HepG2 (cell line): ENCODE results near the gene PRELID1. TPM values are rescaled to one million over a fixed set of nuclear protein-coding genes. Genes with fewer than 3 reads are reported as not detected.

Source experiments
- ATAC-seq: fragments of 200-7000 bp; cut with Tn5 transposase; 3 replicates; pipeline ENCODE4 v1.9.1; 2020; ENCODE audit warnings: mild to moderate bottlenecking, moderate library complexity
- BruUV-seq: library from RNA; stranded (reverse); fragments of 400-500 nt; replicated peaks from 2 replicates; lab custom pipeline; 2021; lab: Mats Ljungman, UMichigan
- CTCF ChIA-PET: fragments of 300-600 bp; formaldehyde crosslinking; extraction: SDS; loops from one replicate; lab custom pipeline; 2021; ENCODE audit warnings: low total read pairs, inconsistent platforms, low intra/inter-chr PET ratio; lab: Yijun Ruan, JAX
- POLR2A ChIA-PET: fragments of 350-600 bp; sonication (Branson Sonifier 250); formaldehyde crosslinking; loops from one replicate; lab custom pipeline; 2020; ENCODE audit warnings: antibody characterized with exemption, inconsistent platforms; lab: Yijun Ruan, JAX
- DNase-seq: peaks from one replicate; pipeline ENCODE4 v3.0.0-alpha.2; 2015; ENCODE audit warnings: low spot score
- FAIRE-seq: peaks from 3 replicates; lab custom pipeline; 2011; peaks lifted over from hg19 to GRCh38; lab: Jason Lieb, UNC
- H2AFZ ChIP-seq: one replicate; pipeline ENCODE4 v1.6.1; 2011; ENCODE audit warnings: low read length, inconsistent platforms
- H3K27ac ChIP-seq: fragments of 300-600 bp; 3 replicates; pipeline ENCODE4 v1.8.0; 2011; ENCODE audit warnings: mixed run types, mild to moderate bottlenecking, mixed read lengths, low read length, inconsistent platforms; ENCODE audit not compliant: insufficient read depth; ENCODE audit errors: extremely low read length
- H3K27me3 ChIP-seq, 2 experiments: fragments of 200-600 bp in 1 of 2; 2 replicates in 1 of 2; 3 replicates in 1 of 2; pipeline versions ENCODE4 v1.6.0 to v1.8.0; 2011; ENCODE audit warnings: low read length in 2 of 2, mild to moderate bottlenecking in 2 of 2, moderate library complexity in 2 of 2, inconsistent platforms in 1 of 2; ENCODE audit not compliant: insufficient read depth in 2 of 2, control insufficient read depth in 1 of 2
- H3K36me3 ChIP-seq, 2 experiments: fragments of 200-600 bp in 1 of 2; replicated peaks in 1 of 2; 2 replicates in 1 of 2; 3 replicates in 1 of 2; pipeline versions ENCODE4 v1.5.1 to v1.8.0; 2011; ENCODE audit warnings: low read length in 2 of 2, inconsistent platforms in 1 of 2; ENCODE audit not compliant: insufficient read depth in 2 of 2, control insufficient read depth in 1 of 2
- H3K4me1 ChIP-seq: 2 replicates; pipeline ENCODE4 v1.5.1; 2012; ENCODE audit warnings: low read length, inconsistent platforms; ENCODE audit not compliant: insufficient read depth
- H3K4me2 ChIP-seq: 2 replicates; pipeline ENCODE4 v1.6.0; 2011; ENCODE audit warnings: low read depth, low read length, inconsistent platforms
- H3K4me3 ChIP-seq, 3 experiments: fragments of 200-600 bp in 1 of 3; sonication (generic), shearing (Covaris generic) in 1 of 3; replicated peaks in 1 of 3; 2 replicates each; pipeline ENCODE4 v1.5.1; 2011 to 2016; ENCODE audit warnings: low read length in 3 of 3, inconsistent platforms in 2 of 3, low read depth in 2 of 3, mild to moderate bottlenecking in 2 of 3, control low read depth in 1 of 3, mixed read lengths in 1 of 3; ENCODE audit not compliant: insufficient read depth in 1 of 3
- H3K79me2 ChIP-seq: one replicate; pipeline ENCODE4 v1.6.1; 2011; ENCODE audit warnings: low read length, inconsistent platforms; ENCODE audit not compliant: insufficient read depth
- H3K9ac ChIP-seq: 2 replicates; pipeline ENCODE4 v1.6.0; 2011; ENCODE audit warnings: mild to moderate bottlenecking, low read depth, low read length, inconsistent platforms; ENCODE audit not compliant: insufficient read depth
- H3K9me3 ChIP-seq: 2 replicates; pipeline ENCODE4 v1.5.1; 2012; ENCODE audit warnings: mild to moderate bottlenecking, low read length
- H4K20me1 ChIP-seq: 2 replicates; pipeline ENCODE4 v1.6.0; 2011; ENCODE audit warnings: inconsistent platforms, mild to moderate bottlenecking, low read length, moderate library complexity; ENCODE audit not compliant: insufficient read depth
- E2F5 ChIP-seq: sonication (generic); formaldehyde crosslinking; conservative IDR thresholded peaks from 2 replicates; pipeline ENCODE4 v1.4.0; 2020; ENCODE audit warnings: missing genetic modification reagents
- FOXK1 ChIP-seq: sonication (generic); formaldehyde crosslinking; IDR thresholded peaks from 2 replicates; pipeline ENCODE4 v1.4.0; 2020; ENCODE audit warnings: low read depth, missing genetic modification reagents, borderline replicate concordance
- HES4 ChIP-seq: sonication (generic); formaldehyde crosslinking; IDR thresholded peaks from 2 replicates; pipeline ENCODE4 v1.9.0; 2021; ENCODE audit warnings: mild to moderate bottlenecking, missing genetic modification reagents, borderline replicate concordance
- HIVEP1 ChIP-seq: sonication (generic); formaldehyde crosslinking; IDR thresholded peaks from 2 replicates; pipeline ENCODE4 v1.4.0; 2020; ENCODE audit warnings: mild to moderate bottlenecking, missing genetic modification reagents
- MED1 ChIP-seq: sonication (generic); formaldehyde crosslinking; IDR thresholded peaks from 2 replicates; pipeline ENCODE4 v1.4.0; 2020; ENCODE audit warnings: missing genetic modification reagents
- MYC ChIP-seq: sonication (generic); formaldehyde crosslinking; IDR thresholded peaks from 2 replicates; pipeline ENCODE4 v1.9.0; 2021; ENCODE audit warnings: missing genetic modification reagents, borderline replicate concordance
- SALL2 ChIP-seq: sonication (generic); formaldehyde crosslinking; IDR thresholded peaks from 2 replicates; pipeline ENCODE4 v1.8.1; 2023; ENCODE audit warnings: mild to moderate bottlenecking, missing genetic modification reagents, inconsistent platforms
- SIX1 ChIP-seq: sonication (generic); formaldehyde crosslinking; IDR thresholded peaks from 2 replicates; pipeline ENCODE4 v1.4.0; 2020; ENCODE audit warnings: missing genetic modification reagents, borderline replicate concordance
- SOX6 ChIP-seq, 2 experiments: fragments of 450-650 bp in 1 of 2; sonication (generic) in 1 of 2; formaldehyde crosslinking in 1 of 2; IDR thresholded peaks; 2 replicates each; pipeline versions ENCODE4 v1.4.0 to v1.6.1; 2017 to 2020; ENCODE audit warnings: antibody characterized with exemption in 1 of 2, mild to moderate bottlenecking in 1 of 2, missing genetic modification reagents in 1 of 2
- WGBS: methylation state at CpG from one replicate; pipeline ENCODE4 v1.1.6; 2017; ENCODE audit warnings: low lambda C conversion rate; 5-methylcytosine and 5-hydroxymethylcytosine counted together
- in situ Hi-C: cut with HindIII; loops from 2 replicates; pipeline ENCODE4 v1.10.0; 2017; ENCODE audit warnings: low pct_unique_long_range_greater_than_20kb; ENCODE audit not compliant: extremely low pct_ligation_motif_present
- intact Hi-C: fragments of 100-400 bp; cut with micrococcal nuclease; formaldehyde crosslinking; loops from one replicate; pipeline ENCODE4 v1.10.0; 2022; ENCODE audit not compliant: unreplicated experiment
- polyA plus RNA-seq, 8 experiments: library from polyadenylated mRNA; depleted of rRNA in 3 of 8; stranded (reverse) in 7 of 8; unstranded in 1 of 8; fragments of >200 nt; fragmentation: Illumina TruSeq in 4 of 8; extraction: Trizol in 4 of 8; gene quantifications; 2 replicates each; pipeline versions ENCODE4 v1.2.1 to v1.2.3, GENCODE V29; 2011 to 2016; ENCODE audit warnings: low read depth in 4 of 8, missing spikeins in 1 of 8, mixed read lengths in 1 of 8; ENCODE audit not compliant: insufficient read depth in 1 of 8
- total RNA-seq, 5 experiments: library from RNA; depleted of rRNA; stranded (reverse); fragments of >200 nt; fragmentation: Illumina TruSeq; extraction: Trizol; gene quantifications; 2 replicates each; pipeline ENCODE4 v1.2.3, GENCODE V29; 2016; ENCODE audit warnings: low read depth in 1 of 5

Gene PRELID1
- total and polyA plus RNA-seq, 2 of the 13 experiments (the other 11 are each of a cell fraction or from before 2014, with no cell fraction given) = 250 to 271 TPM

GRCh38 chr5:177261510-177261909 lies 42.1 kb upstream of the PRELID1 start:
- Histone ChIP-seq H3K4me2 (no peak overlapping the region), H4K20me1 (no peaks in the 10 kb centered on the region), H3K4me1 (peaks cover 8% of the 10 kb centered on the region; the same call in 1 of the 2 replicates), H3K9ac (no peak overlapping the region), H3K4me3 (no peak overlapping the region), H3K36me3 (no peaks in the 10 kb centered on the region), H3K27ac (no peak overlapping the region), H3K9me3 (no peaks in the 10 kb centered on the region), H3K79me2 (no peaks in the 10 kb centered on the region), H3K27me3 (no peaks in the 10 kb centered on the region), H2AFZ (no peak overlapping the region)
- in situ Hi-C loops = no loop called here
- intact Hi-C loops = no loop called here
- DNase-seq = no peak
- no TSS peak for BruUV-seq
- 11% methylated on average over 1 of the region's 1 CpG for WGBS
- no peak for TF ChIP-seq MED1 (CRISPR knock-in tag)
- TF ChIP-seq SIX1 (CRISPR knock-in tag) = no peak
- no peak for TF ChIP-seq MYC (CRISPR knock-in tag)
- no peak for TF ChIP-seq FOXK1 (CRISPR knock-in tag)
- TF ChIP-seq SALL2 (CRISPR knock-in tag) = no peak
- no peak for TF ChIP-seq E2F5
- TF ChIP-seq HIVEP1 = no peak
- no peak for TF ChIP-seq SOX6 (IDR thresholded peaks at IDR 0.05)
- TF ChIP-seq SOX6 (CRISPR knock-in tag; IDR thresholded peaks at IDR 0.05) = no peak
- no peak for TF ChIP-seq HES4
- CTCF ChIA-PET = no interaction called here
- POLR2A ChIA-PET = no interaction called here
- no peak for FAIRE-seq
- no peak for ATAC-seq
